Brain microvascular endothelial cell (primary cell): ENCODE results near the gene TRPC3.

Experiments
- DNase-seq: peaks from one replicate; pipeline ENCODE4 v3.0.0-alpha.2; 2020
- H3K27ac ChIP-seq: fragments of 250-450 bp; sonication (Bioruptor Pico); 2 replicates; pipeline ENCODE4 v1.5.1; 2020; ENCODE audit warnings: mild to moderate bottlenecking, moderate library complexity
- H3K27me3 ChIP-seq: fragments of 250-450 bp; sonication (Bioruptor Pico); replicated peaks from 2 replicates; pipeline ENCODE4 v1.5.1; 2020; ENCODE audit warnings: mild to moderate bottlenecking
- H3K36me3 ChIP-seq: fragments of 250-450 bp; sonication (Bioruptor Pico); replicated peaks from 2 replicates; pipeline ENCODE4 v1.5.1; 2020; ENCODE audit warnings: mild to moderate bottlenecking
- H3K4me3 ChIP-seq: 2 replicates; pipeline ENCODE4 v1.5.1; 2011; ENCODE audit warnings: low read depth, mild to moderate bottlenecking, control low read depth, low read length, moderate library complexity
- CTCF ChIP-seq: IDR thresholded peaks from 2 replicates; pipeline ENCODE4 v1.5.1; 2011; ENCODE audit warnings: low read depth, mild to moderate bottlenecking, moderate library complexity, low read length, control low read depth, inconsistent platforms; ENCODE audit errors: missing control alignments
- in situ Hi-C: cut with HindIII; loops from 2 replicates; pipeline ENCODE4 v1.10.0; 2017; ENCODE audit warnings: low sequenced_read_pairs, low pct_ligation_motif_present

TRPC3 gene

GRCh38 chr4:121960818-121961217, 9.0 kb upstream of the TRPC3 start:
- Histone ChIP-seq H3K36me3 (no peaks in the 10 kb centered on the region), H3K27ac (no peak overlapping the region), H3K27me3 (no peaks in the 10 kb centered on the region), H3K4me3 (no peak overlapping the region)
- no peak for DNase-seq
- no peak for TF ChIP-seq CTCF
- in situ Hi-C loops = no loop called here

GRCh38 chr4:121958777-121959176, 6.9 kb upstream of the TRPC3 start:
- Histone ChIP-seq H3K36me3 (no peaks in the 10 kb centered on the region), H3K4me3 (no peak overlapping the region), H3K27ac (no peak overlapping the region), H3K27me3 (no peaks in the 10 kb centered on the region)
- no peak for TF ChIP-seq CTCF
- in situ Hi-C loops = no loop called here
- DNase-seq = no peak

- no peak for TF ChIP-seq CTCF
- in situ Hi-C loops = no loop called here
- Histone ChIP-seq H3K4me3 (no peak overlapping the region), H3K27ac (no peak overlapping the region), H3K36me3 (no peaks in the 10 kb centered on the region), H3K27me3 (no peaks in the 10 kb centered on the region)
- DNase-seq = no peak
These were observed 5.4 kb upstream of the TRPC3 start for GRCh38 chr4:121957266-121957665.

DNA sequence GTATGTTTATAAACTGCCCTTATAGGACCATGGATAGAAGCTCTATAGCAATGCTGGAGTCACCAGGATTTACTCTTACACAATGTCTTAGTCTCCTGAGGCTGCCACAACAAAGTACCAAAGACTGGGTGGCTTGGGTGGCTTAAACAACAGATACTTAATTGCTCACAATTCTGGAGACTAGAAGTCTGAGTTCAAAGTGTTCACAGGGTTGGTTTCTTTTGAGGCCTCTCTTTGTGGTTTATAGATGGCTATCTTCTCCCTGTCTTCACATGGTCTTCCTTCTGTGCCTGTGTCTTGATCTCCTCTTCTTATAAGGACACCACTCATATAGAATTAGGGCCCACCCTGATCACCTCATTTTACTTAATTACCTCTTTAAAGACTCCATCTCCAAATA, 2.0 kb upstream of the TRPC3 start:
- H3K4me3 ChIP-seq = no peak overlapping the region
- no peaks in the 10 kb centered on the region for H3K36me3 ChIP-seq
- no peak for DNase-seq
- in situ Hi-C loops = no loop called here
- TF ChIP-seq CTCF = no peak
- H3K27me3 ChIP-seq = no peaks in the 10 kb centered on the region
- H3K27ac ChIP-seq = no peak overlapping the region

DNA sequence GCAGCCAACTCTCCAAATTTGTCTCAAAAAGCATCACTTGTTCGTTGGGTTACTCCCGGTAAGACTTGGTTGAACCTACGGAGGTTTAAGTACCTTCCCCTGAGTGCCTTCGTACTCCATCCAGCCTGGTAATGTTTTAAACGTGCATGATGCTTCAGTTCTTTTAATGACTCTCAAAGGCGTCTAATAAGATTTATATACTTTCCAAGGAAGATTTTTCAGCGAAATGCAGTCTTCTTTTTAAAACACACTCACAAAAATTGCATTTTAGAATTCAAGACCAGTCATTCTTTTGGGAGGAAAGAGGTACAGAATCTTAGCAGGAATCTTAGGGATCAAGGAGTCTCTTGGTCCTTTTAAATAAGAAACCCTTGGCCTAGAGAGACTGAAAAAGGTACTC, 430 bp upstream of the TRPC3 start:
- Histone ChIP-seq H3K27ac (no peak overlapping the region), H3K4me3 (peak overlapping the region; percentile 60), H3K27me3 (no peaks in the 10 kb centered on the region), H3K36me3 (no peaks in the 10 kb centered on the region)
- TF ChIP-seq CTCF = no peak
- no peak for DNase-seq
- in situ Hi-C loops = no loop called here

- H3K27me3 ChIP-seq = no peaks in the 10 kb centered on the region
- H3K27ac ChIP-seq = no peak overlapping the region
- DNase-seq = no peak
- in situ Hi-C loops = no loop called here
- no peak for TF ChIP-seq CTCF
- H3K36me3 ChIP-seq = no peaks in the 10 kb centered on the region
- H3K4me3 ChIP-seq = peak overlapping the region; percentile 60
These were observed 960 bp downstream of the TRPC3 start for GRCh38 chr4:121950680-121951520.
